Measurements from ENCODE around the gene SNX19. TPM values are rescaled to one million over a fixed set of nuclear protein-coding genes. Genes with fewer than 3 reads are reported as not detected.
A peak's percentile ranks its signal among the peaks of the same experiment; 100 is the strongest.

Gene SNX19
- polyA plus RNA-seq, 1 donor from 2014 or later, result 20.8 TPM

DNA sequence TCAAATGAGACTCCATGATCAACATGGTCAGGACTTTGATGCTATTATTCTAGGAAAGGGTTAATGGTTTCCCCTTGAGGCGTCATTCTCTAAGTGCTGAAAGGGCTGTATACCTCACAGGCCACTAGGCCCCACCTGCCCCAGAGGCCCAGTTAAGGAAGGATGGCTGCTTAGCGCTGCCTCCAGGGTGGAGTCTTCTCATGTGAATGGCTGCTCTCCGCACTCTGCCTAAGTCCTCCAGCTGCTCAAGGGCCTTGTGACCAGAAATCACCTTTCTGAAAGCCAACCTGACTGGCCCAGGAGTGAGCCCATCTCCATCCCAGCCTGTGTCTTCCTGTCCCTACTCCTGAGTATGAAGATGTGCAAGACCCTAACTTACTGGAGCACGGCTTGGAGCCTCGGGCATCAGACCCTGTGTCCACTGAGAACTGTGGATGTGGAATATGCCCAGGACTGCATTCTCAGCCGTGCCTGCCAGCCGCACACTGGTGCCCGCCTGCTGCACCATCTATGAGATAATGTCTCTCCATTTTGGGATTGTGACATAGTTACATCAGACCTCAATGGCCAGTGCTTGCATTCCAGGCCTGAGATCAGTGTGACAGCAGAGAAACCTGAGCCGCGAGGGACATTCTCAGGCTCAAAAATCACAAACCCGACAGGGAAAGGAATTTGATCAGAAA is 51.0 kb downstream of the SNX19 start:
- no peaks in the 10 kb centered on the region for H3K9me2 ChIP-seq (ENCODE audit: insufficient read depth, low read length)
- no peaks in the 10 kb centered on the region for H3K27me3 ChIP-seq (ENCODE audit: insufficient read depth, low read depth, low read length)
- no peak overlapping the region for H3K9ac ChIP-seq (ENCODE audit: low read length)
- no peaks in the 10 kb centered on the region for H4K20me1 ChIP-seq (ENCODE audit: insufficient read depth)
- no peaks in the 10 kb centered on the region for H3K9me3 ChIP-seq (ENCODE audit: low read length)
- TF ChIP-seq TAF1 (IDR thresholded peaks at IDR 0.05; ENCODE audit: low read depth) (no peak), MXI1 (conservative IDR thresholded peaks at IDR 0.05; ENCODE audit: poor library complexity, severe bottlenecking) (no peak), POLR2AphosphoS5 (IDR thresholded peaks at IDR 0.05) (no peak), SMC3 (conservative IDR thresholded peaks at IDR 0.05; ENCODE audit: poor library complexity) (no peak), RAD21 (conservative IDR thresholded peaks at IDR 0.05) (no peak), EZH2 (IDR thresholded peaks at IDR 0.05; ENCODE audit: borderline replicate concordance, insufficient read depth, low read length, poor library complexity, severe bottlenecking) (no peak), EP300 (conservative IDR thresholded peaks at IDR 0.05; ENCODE audit: poor library complexity, severe bottlenecking) (no peak)
- TF ChIP-seq, protein P1, sequence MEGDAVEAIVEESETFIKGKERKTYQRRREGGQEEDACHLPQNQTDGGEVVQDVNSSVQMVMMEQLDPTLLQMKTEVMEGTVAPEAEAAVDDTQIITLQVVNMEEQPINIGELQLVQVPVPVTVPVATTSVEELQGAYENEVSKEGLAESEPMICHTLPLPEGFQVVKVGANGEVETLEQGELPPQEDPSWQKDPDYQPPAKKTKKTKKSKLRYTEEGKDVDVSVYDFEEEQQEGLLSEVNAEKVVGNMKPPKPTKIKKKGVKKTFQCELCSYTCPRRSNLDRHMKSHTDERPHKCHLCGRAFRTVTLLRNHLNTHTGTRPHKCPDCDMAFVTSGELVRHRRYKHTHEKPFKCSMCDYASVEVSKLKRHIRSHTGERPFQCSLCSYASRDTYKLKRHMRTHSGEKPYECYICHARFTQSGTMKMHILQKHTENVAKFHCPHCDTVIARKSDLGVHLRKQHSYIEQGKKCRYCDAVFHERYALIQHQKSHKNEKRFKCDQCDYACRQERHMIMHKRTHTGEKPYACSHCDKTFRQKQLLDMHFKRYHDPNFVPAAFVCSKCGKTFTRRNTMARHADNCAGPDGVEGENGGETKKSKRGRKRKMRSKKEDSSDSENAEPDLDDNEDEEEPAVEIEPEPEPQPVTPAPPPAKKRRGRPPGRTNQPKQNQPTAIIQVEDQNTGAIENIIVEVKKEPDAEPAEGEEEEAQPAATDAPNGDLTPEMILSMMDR (IDR thresholded peaks at IDR 0.05; ENCODE audit: poor library complexity, severe bottlenecking), result no peak
- TF ChIP-seq, protein P2, sequence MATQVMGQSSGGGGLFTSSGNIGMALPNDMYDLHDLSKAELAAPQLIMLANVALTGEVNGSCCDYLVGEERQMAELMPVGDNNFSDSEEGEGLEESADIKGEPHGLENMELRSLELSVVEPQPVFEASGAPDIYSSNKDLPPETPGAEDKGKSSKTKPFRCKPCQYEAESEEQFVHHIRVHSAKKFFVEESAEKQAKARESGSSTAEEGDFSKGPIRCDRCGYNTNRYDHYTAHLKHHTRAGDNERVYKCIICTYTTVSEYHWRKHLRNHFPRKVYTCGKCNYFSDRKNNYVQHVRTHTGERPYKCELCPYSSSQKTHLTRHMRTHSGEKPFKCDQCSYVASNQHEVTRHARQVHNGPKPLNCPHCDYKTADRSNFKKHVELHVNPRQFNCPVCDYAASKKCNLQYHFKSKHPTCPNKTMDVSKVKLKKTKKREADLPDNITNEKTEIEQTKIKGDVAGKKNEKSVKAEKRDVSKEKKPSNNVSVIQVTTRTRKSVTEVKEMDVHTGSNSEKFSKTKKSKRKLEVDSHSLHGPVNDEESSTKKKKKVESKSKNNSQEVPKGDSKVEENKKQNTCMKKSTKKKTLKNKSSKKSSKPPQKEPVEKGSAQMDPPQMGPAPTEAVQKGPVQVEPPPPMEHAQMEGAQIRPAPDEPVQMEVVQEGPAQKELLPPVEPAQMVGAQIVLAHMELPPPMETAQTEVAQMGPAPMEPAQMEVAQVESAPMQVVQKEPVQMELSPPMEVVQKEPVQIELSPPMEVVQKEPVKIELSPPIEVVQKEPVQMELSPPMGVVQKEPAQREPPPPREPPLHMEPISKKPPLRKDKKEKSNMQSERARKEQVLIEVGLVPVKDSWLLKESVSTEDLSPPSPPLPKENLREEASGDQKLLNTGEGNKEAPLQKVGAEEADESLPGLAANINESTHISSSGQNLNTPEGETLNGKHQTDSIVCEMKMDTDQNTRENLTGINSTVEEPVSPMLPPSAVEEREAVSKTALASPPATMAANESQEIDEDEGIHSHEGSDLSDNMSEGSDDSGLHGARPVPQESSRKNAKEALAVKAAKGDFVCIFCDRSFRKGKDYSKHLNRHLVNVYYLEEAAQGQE (IDR thresholded peaks at IDR 0.05; ENCODE audit: borderline replicate concordance), result no peak
- no peaks in the 10 kb centered on the region for H3K36me3 ChIP-seq (ENCODE audit: insufficient read depth, low read length)
- H3K4me2 ChIP-seq (ENCODE audit: low read length), result no peak overlapping the region
- no peak overlapping the region for H3K4me3 ChIP-seq (ENCODE audit: low read length)
- no peaks in the 10 kb centered on the region for H3K79me2 ChIP-seq (replicated peaks; ENCODE audit: insufficient read depth, low read length)
- H3K27ac ChIP-seq (ENCODE audit: low read length), result no peak overlapping the region
- H2AFZ ChIP-seq (ENCODE audit: low read depth, low read length), result no peak overlapping the region
- no peaks in the 10 kb centered on the region for H3F3A ChIP-seq (ENCODE audit: insufficient read depth, low read length, poor library complexity, severe bottlenecking)

DNA sequence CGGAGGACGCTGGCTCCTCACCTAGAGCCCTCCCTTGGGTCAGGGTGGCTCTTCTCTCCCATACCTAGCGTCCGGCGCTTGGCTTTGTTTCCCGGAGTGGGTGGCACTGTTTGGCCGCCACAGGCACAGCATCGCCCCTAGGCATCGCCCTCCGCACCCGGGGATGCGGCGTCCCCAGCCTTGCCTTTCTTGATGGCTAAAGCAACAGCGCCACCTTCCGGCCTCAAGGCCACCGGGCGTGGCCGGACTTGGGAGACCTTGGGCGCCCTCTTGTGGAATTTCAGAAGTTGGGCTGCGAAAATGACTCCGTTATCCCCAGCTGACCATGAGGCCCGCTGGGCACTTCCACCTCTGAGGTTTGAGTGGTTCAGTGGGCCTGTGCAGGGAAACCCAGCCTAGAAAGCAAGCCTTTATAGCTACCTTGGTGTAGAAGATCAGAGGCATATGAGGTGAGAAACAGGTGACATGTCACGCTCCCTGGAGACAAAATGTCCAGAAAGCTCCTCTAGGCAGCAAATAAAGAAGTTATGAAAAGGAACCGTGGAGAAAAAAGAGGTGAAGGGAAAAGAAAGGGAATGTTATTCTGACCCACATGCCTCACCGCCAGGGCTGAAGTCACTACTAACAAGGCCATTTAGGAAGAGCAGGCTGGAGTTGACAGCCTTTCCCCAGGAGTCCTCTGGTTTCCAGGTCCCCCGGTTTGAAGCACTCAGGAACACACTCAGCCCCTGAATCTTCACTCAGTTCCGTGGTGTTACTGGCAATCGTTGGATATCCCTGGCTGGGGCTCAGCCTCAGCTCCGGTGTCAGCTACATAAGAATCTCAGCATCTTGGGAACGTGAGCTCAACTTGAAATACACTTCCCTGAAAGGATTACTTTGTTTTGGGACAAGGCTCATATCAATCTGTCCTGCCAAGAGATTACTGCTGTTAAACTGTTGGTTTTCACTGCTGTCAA is 54.1 kb downstream of the SNX19 start:
- TF ChIP-seq MXI1 (conservative IDR thresholded peaks at IDR 0.05; ENCODE audit: poor library complexity, severe bottlenecking) (peak; percentile 41), EZH2 (IDR thresholded peaks at IDR 0.05; ENCODE audit: borderline replicate concordance, insufficient read depth, low read length, poor library complexity, severe bottlenecking) (no peak), RAD21 (conservative IDR thresholded peaks at IDR 0.05) (peak; percentile 100), EP300 (conservative IDR thresholded peaks at IDR 0.05; ENCODE audit: poor library complexity, severe bottlenecking) (no peak), SMC3 (conservative IDR thresholded peaks at IDR 0.05; ENCODE audit: poor library complexity) (peak; percentile 100), TAF1 (IDR thresholded peaks at IDR 0.05; ENCODE audit: low read depth) (no peak)
- TF ChIP-seq, protein P1 (IDR thresholded peaks at IDR 0.05; ENCODE audit: poor library complexity, severe bottlenecking), result peak; percentile 100
- H3K9me3 ChIP-seq (ENCODE audit: low read length), result no peaks in the 10 kb centered on the region
- H3K9ac ChIP-seq (ENCODE audit: low read length), result no peak overlapping the region
- no peak overlapping the region for H2AFZ ChIP-seq (ENCODE audit: low read depth, low read length)
- H3K4me3 ChIP-seq (ENCODE audit: low read length), result no peak overlapping the region
- H3F3A ChIP-seq (ENCODE audit: insufficient read depth, low read length, poor library complexity, severe bottlenecking), result no peaks in the 10 kb centered on the region
- H3K36me3 ChIP-seq (ENCODE audit: insufficient read depth, low read length), result no peaks in the 10 kb centered on the region
- no peak overlapping the region for H3K4me2 ChIP-seq (ENCODE audit: low read length)
- no peaks in the 10 kb centered on the region for H4K20me1 ChIP-seq (ENCODE audit: insufficient read depth)
- H3K79me2 ChIP-seq (replicated peaks; ENCODE audit: insufficient read depth, low read length), result no peaks in the 10 kb centered on the region
- H3K27ac ChIP-seq (ENCODE audit: low read length), result no peak overlapping the region
- H3K9me2 ChIP-seq (ENCODE audit: insufficient read depth, low read length), result no peaks in the 10 kb centered on the region
- no peaks in the 10 kb centered on the region for H3K27me3 ChIP-seq (ENCODE audit: insufficient read depth, low read depth, low read length)
